ENCODE results near the gene RAI1. TPM values are rescaled to one million over a fixed set of nuclear protein-coding genes. Genes with fewer than 3 reads are reported as not detected.
"Not testable (repeated sequence)": the region's sequence is repeated elsewhere in the genome, so short reads cannot be mapped to it uniquely, and the experiment has no call there.

RAI1 gene
- 10 to 100 TPM; 12.9 to 29.2 (median 17.0) TPM for total RNA-seq
- long read RNA-seq, donor 1, partial matches to known transcripts = 35 of 51 reads
- long read RNA-seq, donor 1, other reads (novel, unspliced or antisense) = 16 of 51 reads
- long read RNA-seq, donor 2, partial matches to known transcripts = 0 of 1 reads
- long read RNA-seq, donor 2, other reads (novel, unspliced or antisense) = 1 of 1 reads

- DNase-seq = peak; percentile 75 to 86 (median 83)
- TF ChIP-seq CTCF (IDR thresholded peaks at IDR 0.05) = peak; percentile 66
- Histone ChIP-seq H3K4me3 (peak within 1 kb of the TSS; percentile 39), H3K4me1 (ENCODE audit: low read depth) (peaks cover 26% of the 10 kb centered on the region), H3K36me3 (ENCODE audit: low read depth) (no peaks in the 10 kb centered on the region), H3K9me3 (no peaks in the 10 kb centered on the region)
- intact Hi-C loops (cut with DNase I, micrococcal nuclease) = loop anchor here (2.0 to 10.0 kb wide), 3 partner anchors 104 to 180 kb away; no protein-coding TSS in a partner anchor
- peak; percentile 75 for ATAC-seq
These were observed at the start of gene RAI1 for GRCh38 chr17:17681187-17681743. Gene RAI1, plus strand, starts transcription at chr17:17681458. Its CDS starts 111,491 bp downstream, at chr17:17792949.

- intact Hi-C loops (cut with DNase I, micrococcal nuclease); H3K36me3 ChIP-seq (ENCODE audit: low read depth); H3K4me1 ChIP-seq (ENCODE audit: low read depth); H3K9me3 ChIP-seq; H3K4me3 ChIP-seq; ATAC-seq; DNase-seq: not testable (repeated sequence)
These were observed 48.6 kb upstream of the RAI1 start for GRCh38 chr17:17632690-17633089.

- H3K4me3 ChIP-seq = no peak overlapping the region
- H3K9me3 ChIP-seq = no peaks in the 10 kb centered on the region
- no peak for ATAC-seq
- H3K4me1 ChIP-seq (ENCODE audit: low read depth) = peaks cover 4% of the 10 kb centered on the region
- TF ChIP-seq CTCF (IDR thresholded peaks at IDR 0.05) = no peak
- intact Hi-C loops (cut with DNase I, micrococcal nuclease) = no loop called here
- no peak for DNase-seq
- H3K36me3 ChIP-seq (ENCODE audit: low read depth) = no peaks in the 10 kb centered on the region
These were observed 47.9 kb upstream of the RAI1 start for GRCh38 chr17:17633310-17633709.

- Histone ChIP-seq H3K4me1 (ENCODE audit: low read depth) (no peaks in the 10 kb centered on the region), H3K4me3 (no peak overlapping the region), H3K9me3 (no peaks in the 10 kb centered on the region), H3K36me3 (ENCODE audit: low read depth) (no peaks in the 10 kb centered on the region)
- intact Hi-C loops (cut with DNase I, micrococcal nuclease) = no loop called here
- DNase-seq (no peak), ATAC-seq (no peak)
- no peak for TF ChIP-seq CTCF (IDR thresholded peaks at IDR 0.05)
These were observed 46.1 kb upstream of the RAI1 start for GRCh38 chr17:17635126-17635525.

GRCh38 chr17:17635537-17636271 lies 45.6 kb upstream of the RAI1 start:
- ATAC-seq; H3K36me3 ChIP-seq (ENCODE audit: low read depth); H3K4me3 ChIP-seq; H3K4me1 ChIP-seq (ENCODE audit: low read depth); DNase-seq; H3K9me3 ChIP-seq; intact Hi-C loops (cut with DNase I, micrococcal nuclease): not testable (repeated sequence)

GRCh38 chr17:17636272-17636885 lies 44.9 kb upstream of the RAI1 start:
- Histone ChIP-seq H3K36me3 (ENCODE audit: low read depth) (no peaks in the 10 kb centered on the region), H3K4me3 (no peak overlapping the region), H3K4me1 (ENCODE audit: low read depth) (no peaks in the 10 kb centered on the region), H3K9me3 (no peaks in the 10 kb centered on the region)
- DNase-seq (no peak), ATAC-seq (no peak)
- intact Hi-C loops (cut with DNase I, micrococcal nuclease) = no loop called here
- TF ChIP-seq CTCF (IDR thresholded peaks at IDR 0.05) = no peak
